HEK293 (cell line): ENCODE data around the gene IGSF3.

Source experiments
- CTCF ChIA-PET: fragments of 350-600 bp; formaldehyde crosslinking; extraction: SDS; loops from one replicate; lab custom pipeline; 2021; ENCODE audit warnings: antibody characterized with exemption; lab: Yijun Ruan, JAX
- POLR2A ChIA-PET: fragments of 300-600 bp; formaldehyde crosslinking; extraction: SDS; loops from one replicate; lab custom pipeline; 2020; ENCODE audit warnings: antibody characterized with exemption, inconsistent platforms; lab: Yijun Ruan, JAX
- H3K27ac ChIP-seq: fragments of 200-500 bp; sonication (Bioruptor generic); 2 replicates; pipeline ENCODE4 v1.5.1; 2014; ENCODE audit warnings: low read depth, low read length, control low read depth, inconsistent platforms; ENCODE audit errors: extremely low read depth
- H3K36me3 ChIP-seq, 2 experiments: fragments of 200-500 bp in 1 of 2; sonication (Bioruptor generic) in 1 of 2; 1 replicate in 1 of 2; 2 replicates in 1 of 2; pipeline ENCODE4 v1.5.1; 2014 to 2017; ENCODE audit warnings: inconsistent platforms in 2 of 2, low read length in 2 of 2; ENCODE audit not compliant: control insufficient read depth in 2 of 2, insufficient read depth in 1 of 2
- H3K4me1 ChIP-seq: fragments of 200-500 bp; sonication (Bioruptor generic); 2 replicates; pipeline ENCODE4 v1.5.1; 2014; ENCODE audit warnings: mild to moderate bottlenecking, low read length, inconsistent platforms; ENCODE audit not compliant: control insufficient read depth, insufficient read depth
- H3K4me3 ChIP-seq: 2 replicates; pipeline ENCODE4 v1.5.1; 2011; ENCODE audit warnings: low read depth, mild to moderate bottlenecking, control low read depth, low read length, moderate library complexity
- H3K9me3 ChIP-seq: fragments of 200-500 bp; sonication (Bioruptor generic); 2 replicates; pipeline ENCODE4 v1.5.1; 2014; ENCODE audit warnings: low read depth, low read length, inconsistent platforms; ENCODE audit not compliant: control insufficient read depth, insufficient read depth
- PRDM1 ChIP-seq: fragments of 450-650 bp; formaldehyde crosslinking; IDR thresholded peaks from 2 replicates; pipeline ENCODE4; 2016; ENCODE audit warnings: missing biosample characterization, missing genetic modification characterization
- REPIN1 ChIP-seq: fragments of 450-650 bp; formaldehyde crosslinking; IDR thresholded peaks from 2 replicates; pipeline ENCODE4 v1.5.1; 2017; ENCODE audit warnings: missing biosample characterization, missing genetic modification characterization, low read depth
- SCRT1 ChIP-seq: fragments of 450-650 bp; formaldehyde crosslinking; IDR thresholded peaks from 2 replicates; pipeline ENCODE4 v1.5.1; 2016; ENCODE audit warnings: missing biosample characterization, missing genetic modification characterization, borderline replicate concordance
- SP7 ChIP-seq: fragments of 450-650 bp; formaldehyde crosslinking; IDR thresholded peaks from 2 replicates; pipeline ENCODE4 v1.5.1; 2016; ENCODE audit warnings: missing biosample characterization, missing genetic modification characterization
- TCF7L2 ChIP-seq: IDR thresholded peaks from 2 replicates; pipeline ENCODE4 v1.6.1; 2011; ENCODE audit warnings: low read depth, mild to moderate bottlenecking, inconsistent platforms, low read length, moderate library complexity, borderline replicate concordance
- TRIM28 ChIP-seq: IDR thresholded peaks from 2 replicates; pipeline ENCODE4 v1.6.1; 2011; ENCODE audit warnings: low read length, control low read depth, borderline replicate concordance
- ZBTB1 ChIP-seq: fragments of 450-650 bp; formaldehyde crosslinking; IDR thresholded peaks from 2 replicates; pipeline ENCODE4 v1.5.1; 2016; ENCODE audit warnings: missing biosample characterization, missing genetic modification characterization
- ZBTB11 ChIP-seq: fragments of 450-650 bp; formaldehyde crosslinking; conservative IDR thresholded peaks from 2 replicates; pipeline ENCODE4 v1.5.1; 2016; ENCODE audit warnings: low read depth, missing biosample characterization, missing genetic modification characterization
- ZIC2 ChIP-seq: fragments of 450-650 bp; formaldehyde crosslinking; IDR thresholded peaks from 2 replicates; pipeline ENCODE4 v1.5.1; 2016; ENCODE audit warnings: missing biosample characterization, missing genetic modification characterization
- ZNF26 ChIP-seq: fragments of 450-650 bp; formaldehyde crosslinking; IDR thresholded peaks from 2 replicates; pipeline ENCODE4 v1.5.1; 2016; ENCODE audit warnings: missing biosample characterization, missing genetic modification characterization
- ZNF350 ChIP-seq: fragments of 450-650 bp; formaldehyde crosslinking; IDR thresholded peaks from 2 replicates; pipeline ENCODE4 v1.5.0; 2017; ENCODE audit warnings: missing biosample characterization, mild to moderate bottlenecking, missing genetic modification characterization
- ZNF354C ChIP-seq: fragments of 450-650 bp; formaldehyde crosslinking; IDR thresholded peaks from 2 replicates; pipeline ENCODE4 v1.5.1; 2016; ENCODE audit warnings: missing biosample characterization, missing genetic modification characterization, low read depth, borderline replicate concordance
- ZNF426 ChIP-seq: fragments of 450-650 bp; formaldehyde crosslinking; IDR thresholded peaks from 2 replicates; pipeline ENCODE4 v1.5.1; 2017; ENCODE audit warnings: missing biosample characterization, missing genetic modification characterization, mild to moderate bottlenecking, inconsistent platforms, moderate library complexity
- ZNF488 ChIP-seq: fragments of 450-650 bp; formaldehyde crosslinking; IDR thresholded peaks from 2 replicates; pipeline ENCODE4 v1.5.1; 2016; ENCODE audit warnings: missing biosample characterization, missing genetic modification characterization
- ZNF510 ChIP-seq: fragments of 450-650 bp; formaldehyde crosslinking; IDR thresholded peaks from 2 replicates; pipeline ENCODE4 v1.5.1; 2018; ENCODE audit warnings: mild to moderate bottlenecking, missing genetic modification characterization, missing biosample characterization; ENCODE audit not compliant: insufficient replicate concordance
- ZNF514 ChIP-seq: fragments of 450-650 bp; formaldehyde crosslinking; IDR thresholded peaks from 2 replicates; pipeline ENCODE4 v1.5.1; 2016; ENCODE audit warnings: missing biosample characterization, missing genetic modification characterization
- ZNF626 ChIP-seq: fragments of 450-650 bp; sonication (Bioruptor Pico); formaldehyde crosslinking; IDR thresholded peaks from 2 replicates; pipeline ENCODE4 v1.5.1; 2018; ENCODE audit warnings: missing biosample characterization, missing genetic modification characterization, inconsistent platforms
- ZNF792 ChIP-seq: fragments of 450-650 bp; formaldehyde crosslinking; IDR thresholded peaks from 2 replicates; pipeline ENCODE4 v1.5.1; 2016; ENCODE audit warnings: missing biosample characterization, missing genetic modification characterization
- ZNF830 ChIP-seq: fragments of 450-650 bp; IDR thresholded peaks from 2 replicates; pipeline ENCODE4 v1.5.0; 2018; ENCODE audit warnings: missing biosample characterization, missing genetic modification characterization, low read depth, mild to moderate bottlenecking, moderate library complexity
- TF ChIP-seq, protein P1 (sequence below): fragments of 450-650 bp; formaldehyde crosslinking; IDR thresholded peaks from 2 replicates; pipeline ENCODE4 v1.5.1; 2016; ENCODE audit warnings: missing biosample characterization, missing genetic modification characterization, low read depth
- TF ChIP-seq, protein P2 (sequence below): fragments of 450-650 bp; formaldehyde crosslinking; IDR thresholded peaks from 2 replicates; pipeline ENCODE4 v1.5.1; 2017; ENCODE audit warnings: missing biosample characterization, missing genetic modification characterization
- TF ChIP-seq, protein P3 (sequence below): fragments of 450-650 bp; IDR thresholded peaks from 2 replicates; pipeline ENCODE4 v1.5.1; 2018; ENCODE audit warnings: missing biosample characterization, missing genetic modification characterization
- TF ChIP-seq, protein P4 (sequence below): fragments of 450-650 bp; formaldehyde crosslinking; IDR thresholded peaks from 2 replicates; pipeline ENCODE4 v1.5.1; 2016; ENCODE audit warnings: missing biosample characterization, missing genetic modification characterization

IGSF3 gene

GRCh38 chr1:116529199-116529631 is 138.3 kb downstream of the IGSF3 start:
- CTCF ChIA-PET = no interaction called here
- H3K4me3 ChIP-seq = no peak overlapping the region
- TF ChIP-seq ZBTB1 (no peak), TCF7L2 (no peak), SP7 (tag by site-specific recombination) (no peak), ZNF514 (tag by site-specific recombination) (no peak), TRIM28 (no peak), ZNF830 (tag by site-specific recombination) (no peak), PRDM1 (no peak), ZBTB11 (no peak), ZNF626 (tag by site-specific recombination) (no peak), SCRT1 (tag by site-specific recombination) (no peak), ZNF510 (tag by site-specific recombination) (no peak), ZNF350 (tag by site-specific recombination) (no peak), ZIC2 (tag by site-specific recombination) (no peak), ZNF792 (tag by site-specific recombination) (no peak), REPIN1 (tag by site-specific recombination) (no peak)
- TF ChIP-seq, protein P1, sequence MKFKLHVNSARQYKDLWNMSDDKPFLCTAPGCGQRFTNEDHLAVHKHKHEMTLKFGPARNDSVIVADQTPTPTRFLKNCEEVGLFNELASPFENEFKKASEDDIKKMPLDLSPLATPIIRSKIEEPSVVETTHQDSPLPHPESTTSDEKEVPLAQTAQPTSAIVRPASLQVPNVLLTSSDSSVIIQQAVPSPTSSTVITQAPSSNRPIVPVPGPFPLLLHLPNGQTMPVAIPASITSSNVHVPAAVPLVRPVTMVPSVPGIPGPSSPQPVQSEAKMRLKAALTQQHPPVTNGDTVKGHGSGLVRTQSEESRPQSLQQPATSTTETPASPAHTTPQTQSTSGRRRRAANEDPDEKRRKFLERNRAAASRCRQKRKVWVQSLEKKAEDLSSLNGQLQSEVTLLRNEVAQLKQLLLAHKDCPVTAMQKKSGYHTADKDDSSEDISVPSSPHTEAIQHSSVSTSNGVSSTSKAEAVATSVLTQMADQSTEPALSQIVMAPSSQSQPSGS (tag by site-specific recombination) = no peak
- TF ChIP-seq, protein P2, sequence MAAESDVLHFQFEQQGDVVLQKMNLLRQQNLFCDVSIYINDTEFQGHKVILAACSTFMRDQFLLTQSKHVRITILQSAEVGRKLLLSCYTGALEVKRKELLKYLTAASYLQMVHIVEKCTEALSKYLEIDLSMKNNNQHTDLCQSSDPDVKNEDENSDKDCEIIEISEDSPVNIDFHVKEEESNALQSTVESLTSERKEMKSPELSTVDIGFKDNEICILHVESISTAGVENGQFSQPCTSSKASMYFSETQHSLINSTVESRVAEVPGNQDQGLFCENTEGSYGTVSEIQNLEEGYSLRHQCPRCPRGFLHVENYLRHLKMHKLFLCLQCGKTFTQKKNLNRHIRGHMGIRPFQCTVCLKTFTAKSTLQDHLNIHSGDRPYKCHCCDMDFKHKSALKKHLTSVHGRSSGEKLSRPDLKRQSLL = no peak
- TF ChIP-seq, protein P3, sequence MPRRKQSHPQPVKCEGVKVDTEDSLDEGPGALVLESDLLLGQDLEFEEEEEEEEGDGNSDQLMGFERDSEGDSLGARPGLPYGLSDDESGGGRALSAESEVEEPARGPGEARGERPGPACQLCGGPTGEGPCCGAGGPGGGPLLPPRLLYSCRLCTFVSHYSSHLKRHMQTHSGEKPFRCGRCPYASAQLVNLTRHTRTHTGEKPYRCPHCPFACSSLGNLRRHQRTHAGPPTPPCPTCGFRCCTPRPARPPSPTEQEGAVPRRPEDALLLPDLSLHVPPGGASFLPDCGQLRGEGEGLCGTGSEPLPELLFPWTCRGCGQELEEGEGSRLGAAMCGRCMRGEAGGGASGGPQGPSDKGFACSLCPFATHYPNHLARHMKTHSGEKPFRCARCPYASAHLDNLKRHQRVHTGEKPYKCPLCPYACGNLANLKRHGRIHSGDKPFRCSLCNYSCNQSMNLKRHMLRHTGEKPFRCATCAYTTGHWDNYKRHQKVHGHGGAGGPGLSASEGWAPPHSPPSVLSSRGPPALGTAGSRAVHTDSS = no peak
- TF ChIP-seq, all 188 proteins: peak for 0
- POLR2A ChIA-PET = no interaction called here
- Histone ChIP-seq H3K4me1 (no peaks in the 10 kb centered on the region), H3K36me3 (peaks cover 0 to 11% of the 10 kb centered on the region in 2 experiments; a peak in 1 of 3 replicates), H3K27ac (no peak overlapping the region), H3K9me3 (no peaks in the 10 kb centered on the region)

GRCh38 chr1:116528329-116529083 is 139.0 kb downstream of the IGSF3 start:
- no peak overlapping the region for H3K27ac ChIP-seq
- peaks cover 0 to 3% of the 10 kb centered on the region in 2 experiments; a peak in 1 of 3 replicates for H3K36me3 ChIP-seq
- no peaks in the 10 kb centered on the region for H3K4me1 ChIP-seq
- H3K4me3 ChIP-seq = no peak overlapping the region
- ChIA-PET CTCF (no interaction called here), POLR2A (no interaction called here)
- no peaks in the 10 kb centered on the region for H3K9me3 ChIP-seq
- TF ChIP-seq ZNF354C (tag by site-specific recombination) (no peak), ZNF488 (no peak), ZNF426 (no peak), REPIN1 (tag by site-specific recombination) (no peak), ZNF26 (tag by site-specific recombination) (no peak)
- TF ChIP-seq, protein P4, sequence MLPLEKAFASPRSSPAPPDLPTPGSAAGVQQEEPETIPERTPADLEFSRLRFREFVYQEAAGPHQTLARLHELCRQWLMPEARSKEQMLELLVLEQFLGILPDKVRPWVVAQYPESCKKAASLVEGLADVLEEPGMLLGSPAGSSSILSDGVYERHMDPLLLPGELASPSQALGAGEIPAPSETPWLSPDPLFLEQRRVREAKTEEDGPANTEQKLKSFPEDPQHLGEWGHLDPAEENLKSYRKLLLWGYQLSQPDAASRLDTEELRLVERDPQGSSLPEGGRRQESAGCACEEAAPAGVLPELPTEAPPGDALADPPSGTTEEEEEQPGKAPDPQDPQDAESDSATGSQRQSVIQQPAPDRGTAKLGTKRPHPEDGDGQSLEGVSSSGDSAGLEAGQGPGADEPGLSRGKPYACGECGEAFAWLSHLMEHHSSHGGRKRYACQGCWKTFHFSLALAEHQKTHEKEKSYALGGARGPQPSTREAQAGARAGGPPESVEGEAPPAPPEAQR (tag by site-specific recombination) = no peak
